Activated CD4-positive, alpha-beta T cell treated with anti-CD3 and anti-CD28 coated beads for 24 hours (primary cell): ENCODE results near the gene APOL4.
"Not testable (repeated sequence)": the region's sequence is repeated elsewhere in the genome, so short reads cannot be mapped to it uniquely, and the experiment has no call there.

Experiments used
- DNase-seq, 2 donors: peaks; one replicate each; pipeline ENCODE4 v3.0.0-alpha.2; 2020; ENCODE audit warnings: low read depth in 2 of 2

Gene APOL4

GRCh38 chr22:36201630-36202319 is at the start of gene APOL4:
APOL4 (minus strand) TSS chr22:36201809; CDS start chr22:36201734, 75 bp downstream.
- DNase-seq: no peak

- DNase-seq: not testable (repeated sequence)
These were observed 48.8 kb upstream of the APOL4 start for GRCh38 chr22:36250292-36250960.

GRCh38 chr22:36249160-36249559 is 47.6 kb upstream of the APOL4 start:
- DNase-seq: no peak

- DNase-seq: no peak
These were observed 46.3 kb upstream of the APOL4 start for GRCh38 chr22:36247955-36248354.

- no peak for DNase-seq
These were observed 45.1 kb upstream of the APOL4 start for GRCh38 chr22:36246718-36247117.

- DNase-seq: no peak
These were observed 44.3 kb upstream of the APOL4 start for GRCh38 chr22:36245805-36246356.

- no peak for DNase-seq
These were observed 43.1 kb upstream of the APOL4 start for GRCh38 chr22:36244522-36245391.

GRCh38 chr22:36243986-36244385 is 42.4 kb upstream of the APOL4 start:
- no peak for DNase-seq

GRCh38 chr22:36239401-36240171 is 38.0 kb upstream of the APOL4 start, which contains the start of gene APOL2:
APOL2 (minus strand) TSS chr22:36239527; CDS start chr22:36233162, 6,365 bp downstream.
- DNase-seq: peak; percentile 77 to 83

- DNase-seq: no peak
These were observed 37.5 kb upstream of the APOL4 start for GRCh38 chr22:36239150-36239400.

- DNase-seq: no peak
These were observed 37.0 kb upstream of the APOL4 start for GRCh38 chr22:36238373-36239149.

- DNase-seq: no peak
These were observed 36.1 kb upstream of the APOL4 start for GRCh38 chr22:36237462-36238372.

GRCh38 chr22:36236388-36237319 is 35.0 kb upstream of the APOL4 start:
- no peak for DNase-seq

- DNase-seq: no peak
These were observed 34.0 kb upstream of the APOL4 start for GRCh38 chr22:36235585-36235984.

GRCh38 chr22:36234919-36235318 is 33.3 kb upstream of the APOL4 start:
- no peak for DNase-seq

GRCh38 chr22:36234213-36234612 is 32.6 kb upstream of the APOL4 start:
- DNase-seq: no peak

- DNase-seq: no peak
These were observed 32.2 kb upstream of the APOL4 start for GRCh38 chr22:36233796-36234195.

- no peak for DNase-seq
These were observed 31.2 kb upstream of the APOL4 start for GRCh38 chr22:36232715-36233401.
